Measurements from ENCODE around the gene SPG7. TPM values are rescaled to one million over a fixed set of nuclear protein-coding genes. Genes with fewer than 3 reads are reported as not detected.

Gene SPG7
- total RNA-seq, 2 donors from 2014 or later, result 214 to 333 TPM

GRCh38 chr16:89572485-89573205 is 64.4 kb downstream of the SPG7 start:
- no peak for ATAC-seq (ENCODE audit: insufficient number of reproducible peaks, low FRiP score, low read depth)
- H3K27ac ChIP-seq, result no peak overlapping the region
- TF ChIP-seq CTCF (IDR thresholded peaks at IDR 0.05), result no peak

GRCh38 chr16:89573826-89574680 is 65.8 kb downstream of the SPG7 start:
- H3K9me3 ChIP-seq, result no peaks in the 10 kb centered on the region
- H3K4me3 ChIP-seq, result peak overlapping the region; percentile 66
- H3K36me3 ChIP-seq, result no peaks in the 10 kb centered on the region
- H3K4me1 ChIP-seq (ENCODE audit: control insufficient read depth in 1 of 2, low read depth in 2 of 2), result peaks cover 11 to 17% of the 10 kb centered on the region in 2 donors
- no peak for DNase-seq (ENCODE audit: low spot score)
- no peak overlapping the region for H3K27ac ChIP-seq
- no peak for ATAC-seq (ENCODE audit: insufficient number of reproducible peaks, low FRiP score, low read depth)
- H3K27me3 ChIP-seq (replicated peaks; ENCODE audit: insufficient read depth), result peaks cover 4% of the 10 kb centered on the region
- no peak for TF ChIP-seq CTCF (IDR thresholded peaks at IDR 0.05)

More at GRCh38 chr16:89572485-89573205, 64.4 kb downstream of the SPG7 start:
- Histone ChIP-seq H3K36me3 (no peaks in the 10 kb centered on the region), H3K4me1 (ENCODE audit: control insufficient read depth in 1 of 2, low read depth in 2 of 2) (peaks cover 11 to 17% of the 10 kb centered on the region in 2 donors), H3K27me3 (replicated peaks; ENCODE audit: insufficient read depth) (peaks cover 4% of the 10 kb centered on the region), H3K4me3 (no peak overlapping the region), H3K9me3 (no peaks in the 10 kb centered on the region)
- no peak for DNase-seq (ENCODE audit: low spot score)

- no peaks in the 10 kb centered on the region for H3K9me3 ChIP-seq
- ATAC-seq (ENCODE audit: insufficient number of reproducible peaks, low FRiP score, low read depth), result no peak
- DNase-seq (ENCODE audit: low spot score), result no peak
- H3K36me3 ChIP-seq, result no peaks in the 10 kb centered on the region
- no peak overlapping the region for H3K27ac ChIP-seq
- H3K4me3 ChIP-seq, result peak overlapping the region; percentile 66
- H3K4me1 ChIP-seq (ENCODE audit: control insufficient read depth in 1 of 2, low read depth in 2 of 2), result peaks cover 11 to 17% of the 10 kb centered on the region in 2 donors
- TF ChIP-seq CTCF (IDR thresholded peaks at IDR 0.05), result peak; percentile 40
- H3K27me3 ChIP-seq (replicated peaks; ENCODE audit: insufficient read depth), result peaks cover 4% of the 10 kb centered on the region
Measured at GRCh38 chr16:89574681-89575246, 66.6 kb downstream of the SPG7 start.

- Histone ChIP-seq H3K36me3 (no peaks in the 10 kb centered on the region), H3K27me3 (replicated peaks; ENCODE audit: insufficient read depth) (peaks cover 4% of the 10 kb centered on the region), H3K4me1 (ENCODE audit: control insufficient read depth in 1 of 2, low read depth in 2 of 2) (peaks cover 11 to 17% of the 10 kb centered on the region in 2 donors), H3K27ac (no peak within 1 kb of the TSS), H3K9me3 (no peaks in the 10 kb centered on the region), H3K4me3 (peak within 1 kb of the TSS; percentile 66)
- TF ChIP-seq CTCF (IDR thresholded peaks at IDR 0.05), result no peak
- DNase-seq (ENCODE audit: low spot score) (no peak), ATAC-seq (ENCODE audit: insufficient number of reproducible peaks, low FRiP score, low read depth) (no peak)
Measured at GRCh38 chr16:89575247-89576152, 67.3 kb downstream of the SPG7 start, which contains the start of gene CPNE7. TSS of gene CPNE7 (plus strand) at chr16:89575758. CDS start at chr16:89575898, 140 bp downstream.
